Activated CD4-positive, alpha-beta T cell treated with anti-CD3 and anti-CD28 coated beads for 36 hours (primary cell): ENCODE measurements around the gene SNX6. TPM values are rescaled to one million over a fixed set of nuclear protein-coding genes. Genes with fewer than 3 reads are reported as not detected.
A peak's percentile ranks its signal among the peaks of the same experiment; 100 is the strongest.
"Not testable (repeated sequence)": the region's sequence is repeated elsewhere in the genome, so short reads cannot be mapped to it uniquely, and the experiment has no call there.

Experiments used
- ATAC-seq: fragments of 200-7000 bp; cut with Tn5 transposase; one replicate; pipeline ENCODE4 v1.10.0; 2021; ENCODE audit warnings: mild to moderate bottlenecking, moderate library complexity
- CTCF ChIA-PET: fragments of 350-600 bp; sonication (Branson Sonifier 250); formaldehyde crosslinking; loops from one replicate; lab custom pipeline; 2021; ENCODE audit warnings: antibody characterized with exemption; lab: Charles Lee
- POLR2A ChIA-PET: fragments of 350-600 bp; sonication (Branson Sonifier 250); formaldehyde crosslinking; loops from one replicate; lab custom pipeline; 2021; ENCODE audit warnings: antibody characterized with exemption, inconsistent platforms; lab: Charles Lee
- DNase-seq: peaks from one replicate; pipeline ENCODE4 v3.0.0-alpha.2; 2020
- H3K27ac Mint-ChIP-seq: one replicate; pipeline ENCODE4 v1.8.0; 2021; ENCODE audit warnings: mixed read lengths
- H3K27me3 Mint-ChIP-seq: one replicate; pipeline ENCODE4 v1.8.0; 2021; ENCODE audit warnings: mixed read lengths
- H3K36me3 Mint-ChIP-seq: one replicate; pipeline ENCODE4 v1.8.0; 2021; ENCODE audit warnings: low read depth, mixed read lengths
- H3K4me1 Mint-ChIP-seq: one replicate; pipeline ENCODE4 v1.8.0; 2021; ENCODE audit warnings: mixed read lengths
- H3K4me3 Mint-ChIP-seq: one replicate; pipeline ENCODE4 v1.8.0; 2021; ENCODE audit warnings: mild to moderate bottlenecking, moderate library complexity, mixed read lengths
- H3K9me3 Mint-ChIP-seq: one replicate; pipeline ENCODE4 v1.8.0; 2021; ENCODE audit warnings: low read depth, mixed read lengths
- intact Hi-C, 2 experiments: fragments of 100-400 bp; cut with DNase I in 1 of 2; cut with micrococcal nuclease in 1 of 2; formaldehyde crosslinking; loops; one replicate each; pipeline versions ENCODE4 v1.14.2 to v1.15.1; 2022 to 2024; cut with DNase I, micrococcal nuclease
- total RNA-seq, 2 experiments: library from RNA; stranded (reverse); gene quantifications; one replicate each; pipeline ENCODE4 v1.2.3, GENCODE V29; 2021

The SNX6 gene
- total RNA-seq, 2 experiments from 2014 or later, result 77.3 to 78.7 TPM

- Mint-ChIP-seq H3K4me3 (peak within 1 kb of the TSS; percentile 94), H3K36me3 (peaks cover 4% of the 10 kb centered on the region), H3K9me3 (no peaks in the 10 kb centered on the region), H3K27ac (peak within 1 kb of the TSS; percentile 95), H3K4me1 (peaks cover 33% of the 10 kb centered on the region), H3K27me3 (no peaks in the 10 kb centered on the region)
- POLR2A ChIA-PET, result interaction anchor here (0.6 kb wide), 2 partner anchors 15 to 84 kb away, joined by 5 read pairs; no protein-coding TSS in a partner anchor
- ATAC-seq (peak; percentile 99), DNase-seq (peak; percentile 98)
- CTCF ChIA-PET, result no interaction called here
- intact Hi-C loops, result loop anchor here (5.0 kb wide), 6 partner anchors 77 to 863 kb away; partner anchors contain the start of genes NFKBIA (in 1 of the 2), PPP2R3C (in 1 of the 2), PRORP (in 1 of the 2) and PSMA6 (in 1 of the 2)
Measured at GRCh38 chr14:34539407-34540180, 90.4 kb downstream of the SNX6 start, which contains the start of gene EAPP. TSS of gene EAPP (minus strand) at chr14:34539701. CDS start at chr14:34539628, 73 bp downstream.

GRCh38 chr14:34538871-34539406 lies 91.0 kb downstream of the SNX6 start:
- H3K27ac Mint-ChIP-seq, result peak overlapping the region; percentile 95
- H3K4me1 Mint-ChIP-seq, result peaks cover 39% of the 10 kb centered on the region
- H3K9me3 Mint-ChIP-seq, result no peaks in the 10 kb centered on the region
- peak; percentile 23 for ATAC-seq
- peaks cover 9% of the 10 kb centered on the region for H3K36me3 Mint-ChIP-seq
- POLR2A ChIA-PET, result interaction anchor here (0.7 kb wide), 1 partner anchor 78 kb away, joined by 4 read pairs; no protein-coding TSS in a partner anchor
- H3K27me3 Mint-ChIP-seq, result no peaks in the 10 kb centered on the region
- intact Hi-C loops, result loop anchor here (5.0 kb wide), 6 partner anchors 77 to 863 kb away; partner anchors contain the start of genes NFKBIA (in 1 of the 2), PPP2R3C (in 1 of the 2), PRORP (in 1 of the 2) and PSMA6 (in 1 of the 2)
- CTCF ChIA-PET, result no interaction called here
- H3K4me3 Mint-ChIP-seq, result peak overlapping the region; percentile 94
- no peak for DNase-seq

GRCh38 chr14:34538096-34538495 lies 91.9 kb downstream of the SNX6 start:
- POLR2A ChIA-PET, H3K27me3 Mint-ChIP-seq, DNase-seq, ATAC-seq, H3K9me3 Mint-ChIP-seq: not testable (repeated sequence)
- CTCF ChIA-PET, result interaction anchor here (0.7 kb wide), 1 partner anchor 76 kb away, joined by 3 read pairs; the partner anchor contains the start of gene SPTSSA
- Mint-ChIP-seq H3K36me3 (peaks cover 14% of the 10 kb centered on the region), H3K4me1 (peaks cover 45% of the 10 kb centered on the region), H3K4me3 (peak overlapping the region; percentile 57), H3K27ac (peak overlapping the region; percentile 95)
- intact Hi-C loops, result loop anchor here (5.0 kb wide), 6 partner anchors 76 to 864 kb away; partner anchors contain the start of genes NFKBIA (in 1 of the 2), PPP2R3C (in 1 of the 2), PRORP (in 1 of the 2) and PSMA6 (in 1 of the 2)

GRCh38 chr14:34537677-34538009 lies 92.3 kb downstream of the SNX6 start:
- intact Hi-C loops, result loop anchor here (5.0 kb wide), 6 partner anchors 75 to 865 kb away; partner anchors contain the start of genes NFKBIA (in 1 of the 2), PPP2R3C (in 1 of the 2), PRORP (in 1 of the 2) and PSMA6 (in 1 of the 2)
- CTCF ChIA-PET, result interaction anchor here (0.7 to 1.3 kb wide), 3 partner anchors 36 to 206 kb away, joined by 3 to 5 read pairs (median 3); partner anchors contain the start of gene SPTSSA
- DNase-seq (no peak), ATAC-seq (no peak)
- no peaks in the 10 kb centered on the region for H3K27me3 Mint-ChIP-seq
- no peaks in the 10 kb centered on the region for H3K9me3 Mint-ChIP-seq
- H3K36me3 Mint-ChIP-seq, result peaks cover 14% of the 10 kb centered on the region
- POLR2A ChIA-PET, result no interaction called here
- peaks cover 45% of the 10 kb centered on the region for H3K4me1 Mint-ChIP-seq
- no peak overlapping the region for H3K27ac Mint-ChIP-seq
- H3K4me3 Mint-ChIP-seq, result peak overlapping the region; percentile 57

GRCh38 chr14:34536951-34537676 lies 92.8 kb downstream of the SNX6 start:
- H3K27me3 Mint-ChIP-seq, result no peaks in the 10 kb centered on the region
- H3K4me3 Mint-ChIP-seq, result peak overlapping the region; percentile 57
- ATAC-seq, result no peak
- POLR2A ChIA-PET, result no interaction called here
- intact Hi-C loops, result loop anchor here (5.0 kb wide), 6 partner anchors 75 to 865 kb away; partner anchors contain the start of genes NFKBIA (in 1 of the 2), PPP2R3C (in 1 of the 2), PRORP (in 1 of the 2) and PSMA6 (in 1 of the 2)
- peak overlapping the region; percentile 72 for H3K27ac Mint-ChIP-seq
- H3K36me3 Mint-ChIP-seq, result peaks cover 16% of the 10 kb centered on the region
- H3K9me3 Mint-ChIP-seq, result no peaks in the 10 kb centered on the region
- CTCF ChIA-PET, result interaction anchor here (1.0 to 1.3 kb wide), 3 partner anchors 35 to 213 kb away, joined by 3 to 5 read pairs (median 4); no protein-coding TSS in a partner anchor
- peaks cover 45% of the 10 kb centered on the region for H3K4me1 Mint-ChIP-seq
- no peak for DNase-seq

GRCh38 chr14:34527591-34527990 lies 102.4 kb downstream of the SNX6 start:
- Mint-ChIP-seq H3K4me3 (no peak overlapping the region), H3K9me3 (no peaks in the 10 kb centered on the region), H3K4me1 (no peaks in the 10 kb centered on the region), H3K36me3 (peaks cover 46% of the 10 kb centered on the region), H3K27ac (no peak overlapping the region), H3K27me3 (no peaks in the 10 kb centered on the region)
- ChIA-PET CTCF (no interaction called here), POLR2A (no interaction called here)
- peak; percentile 42 for ATAC-seq
- DNase-seq, result no peak
- intact Hi-C loops, result no loop called here

- H3K27ac Mint-ChIP-seq, DNase-seq, CTCF ChIA-PET, H3K4me1 Mint-ChIP-seq, H3K4me3 Mint-ChIP-seq, ATAC-seq, H3K27me3 Mint-ChIP-seq, POLR2A ChIA-PET, H3K9me3 Mint-ChIP-seq, intact Hi-C loops: not testable (repeated sequence)
- H3K36me3 Mint-ChIP-seq, result peaks cover 48% of the 10 kb centered on the region
Measured at GRCh38 chr14:34524216-34524615, 105.7 kb downstream of the SNX6 start.

GRCh38 chr14:34522496-34522895 lies 107.5 kb downstream of the SNX6 start:
- no peak overlapping the region for H3K4me3 Mint-ChIP-seq
- peak overlapping the region; percentile 2 for H3K27ac Mint-ChIP-seq
- ChIA-PET POLR2A (no interaction called here), CTCF (no interaction called here)
- no peaks in the 10 kb centered on the region for H3K4me1 Mint-ChIP-seq
- intact Hi-C loops, result no loop called here
- no peaks in the 10 kb centered on the region for H3K9me3 Mint-ChIP-seq
- ATAC-seq (no peak), DNase-seq (no peak)
- peaks cover 51% of the 10 kb centered on the region for H3K36me3 Mint-ChIP-seq
- no peaks in the 10 kb centered on the region for H3K27me3 Mint-ChIP-seq

GRCh38 chr14:34521071-34521470 lies 108.9 kb downstream of the SNX6 start:
- H3K4me1 Mint-ChIP-seq, H3K27me3 Mint-ChIP-seq, CTCF ChIA-PET, H3K9me3 Mint-ChIP-seq, H3K27ac Mint-ChIP-seq, intact Hi-C loops, ATAC-seq, H3K4me3 Mint-ChIP-seq, POLR2A ChIA-PET, DNase-seq: not testable (repeated sequence)
- peaks cover 47% of the 10 kb centered on the region for H3K36me3 Mint-ChIP-seq

GRCh38 chr14:34520304-34520970 lies 109.5 kb downstream of the SNX6 start:
- H3K27ac Mint-ChIP-seq, H3K4me3 Mint-ChIP-seq, intact Hi-C loops, CTCF ChIA-PET, ATAC-seq, H3K9me3 Mint-ChIP-seq, POLR2A ChIA-PET, H3K27me3 Mint-ChIP-seq, H3K4me1 Mint-ChIP-seq, DNase-seq: not testable (repeated sequence)
- peaks cover 45% of the 10 kb centered on the region for H3K36me3 Mint-ChIP-seq
